Measurements from ENCODE around the gene XRCC1. TPM values are rescaled to one million over a fixed set of nuclear protein-coding genes. Genes with fewer than 3 reads are reported as not detected.

The XRCC1 gene
- total RNA-seq, 1 experiment from 2014 or later, result 20.1 TPM

GRCh38 chr19:43564800-43565199 lies 10.5 kb downstream of the XRCC1 start:
- in situ Hi-C loops (cut with HindIII; ENCODE audit: low pct_unique_long_range_greater_than_20kb, low sequenced_read_pairs), result no loop called here
- no peaks in the 10 kb centered on the region for H3K36me3 ChIP-seq (ENCODE audit: control insufficient read depth, insufficient read depth, low read length)
- no peak overlapping the region for H3K4me3 ChIP-seq (ENCODE audit: low read depth in 2 of 2, low read length in 2 of 2)
- no peaks in the 10 kb centered on the region for H3K4me1 ChIP-seq (ENCODE audit: control insufficient read depth, insufficient read depth, low read length)
- H3K27me3 ChIP-seq (ENCODE audit: control insufficient read depth, insufficient read depth, low read length), result no peaks in the 10 kb centered on the region
- H3K27ac ChIP-seq (ENCODE audit: low read length), result no peak overlapping the region
- BruUV-seq (replicated peaks), result no TSS peak
- intact Hi-C loops (cut with micrococcal nuclease; ENCODE audit: unreplicated experiment), result no loop called here
- DNase-seq (ENCODE audit: low read depth, low spot score) (no peak), ATAC-seq (no peak)
- POLR2A ChIA-PET, result no interaction called here
- TF ChIP-seq POLR2AphosphoS5 (IDR thresholded peaks at IDR 0.05; ENCODE audit: low read depth, low read length) (no peak), REST (IDR thresholded peaks at IDR 0.05; ENCODE audit: insufficient read depth in 1 of 2, low read depth in 2 of 2, low read length in 1 of 2) (no peak), SIN3A (IDR thresholded peaks at IDR 0.05; ENCODE audit: borderline replicate concordance, insufficient read depth, low read depth, low read length) (no peak), CTCF (IDR thresholded peaks at IDR 0.05) (no peak), TCF7L2 (IDR thresholded peaks at IDR 0.05; ENCODE audit: low read depth, low read length) (no peak)
- CTCF ChIA-PET, result interaction anchor here (1.4 kb wide), 1 partner anchor 10 kb away, joined by 5 read pairs; no protein-coding TSS in a partner anchor
- H3K9me3 ChIP-seq (ENCODE audit: control insufficient read depth, insufficient read depth, low read depth, low read length), result no peaks in the 10 kb centered on the region

GRCh38 chr19:43563816-43564457 lies 11.4 kb downstream of the XRCC1 start:
- intact Hi-C loops (cut with micrococcal nuclease; ENCODE audit: unreplicated experiment), result no loop called here
- TF ChIP-seq REST (IDR thresholded peaks at IDR 0.05; ENCODE audit: insufficient read depth in 1 of 2, low read depth in 2 of 2, low read length in 1 of 2), result no peak
- no peak for TF ChIP-seq TCF7L2 (IDR thresholded peaks at IDR 0.05; ENCODE audit: low read depth, low read length)
- no peak for TF ChIP-seq POLR2AphosphoS5 (IDR thresholded peaks at IDR 0.05; ENCODE audit: low read depth, low read length)
- no peak for TF ChIP-seq SIN3A (IDR thresholded peaks at IDR 0.05; ENCODE audit: borderline replicate concordance, insufficient read depth, low read depth, low read length)
- no peak for TF ChIP-seq CTCF (IDR thresholded peaks at IDR 0.05)
- Histone ChIP-seq H3K9me3 (ENCODE audit: control insufficient read depth, insufficient read depth, low read depth, low read length) (no peaks in the 10 kb centered on the region), H3K4me3 (ENCODE audit: low read depth in 2 of 2, low read length in 2 of 2) (no peak overlapping the region), H3K36me3 (ENCODE audit: control insufficient read depth, insufficient read depth, low read length) (no peaks in the 10 kb centered on the region), H3K4me1 (ENCODE audit: control insufficient read depth, insufficient read depth, low read length) (no peaks in the 10 kb centered on the region), H3K27ac (ENCODE audit: low read length) (no peak overlapping the region), H3K27me3 (ENCODE audit: control insufficient read depth, insufficient read depth, low read length) (no peaks in the 10 kb centered on the region)
- CTCF ChIA-PET, result interaction anchor here (1.4 kb wide), 1 partner anchor 9 kb away, joined by 5 read pairs; no protein-coding TSS in a partner anchor
- in situ Hi-C loops (cut with HindIII; ENCODE audit: low pct_unique_long_range_greater_than_20kb, low sequenced_read_pairs), result no loop called here
- no TSS peak for BruUV-seq (replicated peaks)
- no peak for ATAC-seq
- POLR2A ChIA-PET, result no interaction called here
- DNase-seq (ENCODE audit: low read depth, low spot score), result no peak
